Measurements from ENCODE around the gene NCCRP1.
A peak's percentile ranks its signal among the peaks of the same experiment; 100 is the strongest.
"Not testable (repeated sequence)": the region's sequence is repeated elsewhere in the genome, so short reads cannot be mapped to it uniquely, and the experiment has no call there.

Gene NCCRP1

GRCh38 chr19:39224910-39225309 lies 28.1 kb downstream of the NCCRP1 start:
- CTCF ChIA-PET = interaction anchor here (1.2 kb wide), 1 partner anchor 104 kb away, joined by 3 read pairs; no protein-coding TSS in a partner anchor
- H3K27ac Mint-ChIP-seq = no peak overlapping the region
- H3K36me3 Mint-ChIP-seq = no peaks in the 10 kb centered on the region
- no peaks in the 10 kb centered on the region for H3K4me1 Mint-ChIP-seq
- no peak overlapping the region for H3K4me3 Mint-ChIP-seq
- no peaks in the 10 kb centered on the region for H3K9me3 Mint-ChIP-seq
- peaks cover 46% of the 10 kb centered on the region for H3K27me3 Mint-ChIP-seq
- DNase-seq = no peak

- H3K4me1 Mint-ChIP-seq = no peaks in the 10 kb centered on the region
- H3K27me3 Mint-ChIP-seq = peaks cover 19% of the 10 kb centered on the region
- no peaks in the 10 kb centered on the region for H3K9me3 Mint-ChIP-seq
- H3K4me3 Mint-ChIP-seq = no peak overlapping the region
- no peaks in the 10 kb centered on the region for H3K36me3 Mint-ChIP-seq
- no peak for DNase-seq
- CTCF ChIA-PET = interaction anchor here (0.6 to 1.8 kb wide), 2 partner anchors 8 to 10 kb away, joined by 3 to 4 read pairs; no protein-coding TSS in a partner anchor
- no peak overlapping the region for H3K27ac Mint-ChIP-seq
Observed at GRCh38 chr19:39230096-39230764, 33.5 kb downstream of the NCCRP1 start.

GRCh38 chr19:39232708-39233107 lies 35.9 kb downstream of the NCCRP1 start:
- DNase-seq = no peak
- H3K4me3 Mint-ChIP-seq = no peak overlapping the region
- CTCF ChIA-PET = interaction anchor here (0.9 kb wide), 1 partner anchor 45 kb away, joined by 3 read pairs; no protein-coding TSS in a partner anchor
- H3K4me1 Mint-ChIP-seq = peaks cover 16% of the 10 kb centered on the region
- H3K27me3 Mint-ChIP-seq = peaks cover 17% of the 10 kb centered on the region
- no peak overlapping the region for H3K27ac Mint-ChIP-seq
- no peaks in the 10 kb centered on the region for H3K9me3 Mint-ChIP-seq
- no peaks in the 10 kb centered on the region for H3K36me3 Mint-ChIP-seq

- Mint-ChIP-seq H3K4me1 (peaks cover 24% of the 10 kb centered on the region), H3K27me3 (peaks cover 19% of the 10 kb centered on the region), H3K4me3 (no peak overlapping the region), H3K27ac (no peak overlapping the region), H3K36me3 (no peaks in the 10 kb centered on the region), H3K9me3 (no peaks in the 10 kb centered on the region)
- CTCF ChIA-PET = interaction anchor here (0.6 to 0.9 kb wide), 2 partner anchors 24 to 199 kb away, joined by 3 read pairs; no protein-coding TSS in a partner anchor
- DNase-seq = peak; percentile 38
Observed at GRCh38 chr19:39236527-39236926, 39.8 kb downstream of the NCCRP1 start.

- Mint-ChIP-seq H3K9me3 (no peaks in the 10 kb centered on the region), H3K4me3 (peak overlapping the region; percentile 45), H3K27me3 (peaks cover 19% of the 10 kb centered on the region), H3K4me1 (peaks cover 24% of the 10 kb centered on the region), H3K27ac (peak overlapping the region; percentile 76), H3K36me3 (no peaks in the 10 kb centered on the region)
- CTCF ChIA-PET = interaction anchor here (0.9 kb wide), 1 partner anchor 25 kb away, joined by 3 read pairs; no protein-coding TSS in a partner anchor
- peak; percentile 72 for DNase-seq
Observed at GRCh38 chr19:39237200-39238184, 40.7 kb downstream of the NCCRP1 start.

- CTCF ChIA-PET = no interaction called here
- no peak overlapping the region for H3K27ac Mint-ChIP-seq
- peaks cover 24% of the 10 kb centered on the region for H3K4me1 Mint-ChIP-seq
- no peak for DNase-seq
- H3K4me3 Mint-ChIP-seq = peak overlapping the region; percentile 45
- peaks cover 17% of the 10 kb centered on the region for H3K27me3 Mint-ChIP-seq
- H3K36me3 Mint-ChIP-seq = no peaks in the 10 kb centered on the region
- H3K9me3 Mint-ChIP-seq = no peaks in the 10 kb centered on the region
Observed at GRCh38 chr19:39238209-39238608, 41.4 kb downstream of the NCCRP1 start.

- Mint-ChIP-seq H3K27me3 (peaks cover 17% of the 10 kb centered on the region), H3K36me3 (no peaks in the 10 kb centered on the region), H3K4me1 (peaks cover 24% of the 10 kb centered on the region), H3K4me3 (no peak overlapping the region), H3K9me3 (no peaks in the 10 kb centered on the region), H3K27ac (peak overlapping the region; percentile 71)
- CTCF ChIA-PET = no interaction called here
- DNase-seq = no peak
Observed at GRCh38 chr19:39238944-39239343, 42.2 kb downstream of the NCCRP1 start.

- no peak overlapping the region for H3K27ac Mint-ChIP-seq
- no peak for DNase-seq
- peaks cover 26% of the 10 kb centered on the region for H3K27me3 Mint-ChIP-seq
- peaks cover 24% of the 10 kb centered on the region for H3K4me1 Mint-ChIP-seq
- H3K36me3 Mint-ChIP-seq = no peaks in the 10 kb centered on the region
- CTCF ChIA-PET = interaction anchor here (1.1 kb wide), 1 partner anchor 10 kb away, joined by 4 read pairs; no protein-coding TSS in a partner anchor
- H3K9me3 Mint-ChIP-seq = no peaks in the 10 kb centered on the region
- no peak overlapping the region for H3K4me3 Mint-ChIP-seq
Observed at GRCh38 chr19:39240421-39240820, 43.7 kb downstream of the NCCRP1 start.

- CTCF ChIA-PET, H3K4me1 Mint-ChIP-seq, H3K9me3 Mint-ChIP-seq: not testable (repeated sequence)
Observed at GRCh38 chr19:39243741-39244140, 47.0 kb downstream of the NCCRP1 start.

GRCh38 chr19:39244410-39245100 lies 47.8 kb downstream of the NCCRP1 start, which contains the start of gene IFNL3:
TSS of gene IFNL3 (minus strand) at chr19:39245006. CDS start at chr19:39244967, 39 bp downstream.
- DNase-seq, H3K4me1 Mint-ChIP-seq, H3K9me3 Mint-ChIP-seq, H3K36me3 Mint-ChIP-seq, H3K4me3 Mint-ChIP-seq, H3K27ac Mint-ChIP-seq, CTCF ChIA-PET: not testable (repeated sequence)
- peaks cover 42% of the 10 kb centered on the region for H3K27me3 Mint-ChIP-seq

More at GRCh38 chr19:39243741-39244140, 47.0 kb downstream of the NCCRP1 start:
- DNase-seq, H3K36me3 Mint-ChIP-seq, H3K27ac Mint-ChIP-seq, H3K4me3 Mint-ChIP-seq: not testable (repeated sequence)
- peaks cover 37% of the 10 kb centered on the region for H3K27me3 Mint-ChIP-seq

- H3K4me1 Mint-ChIP-seq, H3K9me3 Mint-ChIP-seq, H3K27ac Mint-ChIP-seq, CTCF ChIA-PET, DNase-seq, H3K36me3 Mint-ChIP-seq, H3K4me3 Mint-ChIP-seq: not testable (repeated sequence)
- peaks cover 48% of the 10 kb centered on the region for H3K27me3 Mint-ChIP-seq
Observed at GRCh38 chr19:39245166-39245565, 48.4 kb downstream of the NCCRP1 start.

GRCh38 chr19:39246951-39247669 lies 50.3 kb downstream of the NCCRP1 start:
- Mint-ChIP-seq H3K27ac (no peak overlapping the region), H3K4me3 (no peak overlapping the region), H3K27me3 (peaks cover 52% of the 10 kb centered on the region), H3K4me1 (no peaks in the 10 kb centered on the region), H3K9me3 (no peaks in the 10 kb centered on the region), H3K36me3 (no peaks in the 10 kb centered on the region)
- CTCF ChIA-PET = no interaction called here
- peak; percentile 33 for DNase-seq
